8988T (cell line): Measurements from ENCODE around the gene DNMT1.

Experiments used
- DNase-seq: peaks from one replicate; pipeline ENCODE4 v3.0.0; 2011

DNMT1 gene

DNA sequence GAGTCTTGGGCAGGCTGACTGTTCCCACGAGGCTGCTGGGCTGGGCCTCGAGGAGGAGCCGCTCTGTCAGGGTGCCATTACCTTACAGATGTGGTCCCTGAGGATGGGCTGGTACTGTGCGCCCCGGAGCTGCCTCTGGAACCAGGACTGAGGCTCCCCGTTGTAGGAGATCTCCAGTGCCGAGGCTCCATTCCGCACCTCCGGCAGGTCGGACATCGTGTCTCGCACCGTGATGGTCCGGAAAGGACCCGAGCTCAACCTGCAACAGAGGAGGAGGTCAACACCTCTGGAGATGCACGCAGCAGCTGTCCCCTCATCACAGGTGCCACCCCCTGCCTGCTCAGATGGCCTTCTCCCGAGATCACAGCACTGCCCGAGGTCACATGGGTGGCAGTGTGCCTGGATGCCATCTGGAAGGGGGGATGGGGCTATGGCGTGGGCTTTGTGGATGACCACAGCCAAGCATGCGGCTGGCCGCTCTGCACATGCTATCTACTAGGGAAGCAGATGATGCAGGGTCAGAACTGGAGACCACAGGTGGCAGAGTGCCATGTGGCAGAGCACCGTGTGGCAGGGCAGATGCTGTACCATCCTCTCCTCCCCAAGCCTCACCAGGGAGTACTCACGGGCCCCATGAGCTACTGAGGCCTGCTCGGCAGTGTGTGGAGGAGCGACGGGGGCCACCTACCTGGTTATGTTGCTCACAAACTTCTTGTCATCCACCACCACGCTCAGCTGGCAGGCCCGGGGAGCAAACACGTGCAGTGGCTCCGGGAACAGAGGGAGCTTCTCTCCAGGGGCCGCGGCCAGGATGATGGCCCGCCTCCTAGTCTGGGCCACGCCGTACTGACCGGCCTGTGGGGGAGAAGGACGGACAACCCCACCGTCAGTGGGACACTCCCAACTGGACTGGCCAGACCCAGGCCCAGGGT lies 56.7 kb downstream of the DNMT1 start:
- no peak for DNase-seq

DNA sequence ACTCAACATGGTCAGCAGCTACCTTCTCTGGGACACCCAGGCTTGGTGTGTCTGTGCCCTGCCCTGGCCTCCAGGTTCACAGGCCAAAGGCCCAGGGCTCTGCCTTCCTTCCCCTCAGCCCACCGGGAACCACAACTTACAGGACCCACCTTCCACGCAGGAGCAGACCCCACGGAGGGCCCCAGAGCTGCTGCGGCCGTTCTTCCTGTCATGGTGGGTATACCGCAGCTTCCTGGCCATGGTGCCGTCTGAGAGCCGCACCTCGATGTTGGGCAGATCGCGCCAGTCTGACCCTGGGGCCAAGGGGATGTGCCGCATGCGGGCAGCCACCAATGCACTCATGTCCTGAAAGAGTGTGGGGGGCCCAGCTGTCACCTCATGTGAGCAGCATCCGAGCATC lies 57.8 kb downstream of the DNMT1 start:
- no peak for DNase-seq

- DNase-seq = no peak
Observed at GRCh38 chr19:10135551-10136334, 59.0 kb downstream of the DNMT1 start.

- DNase-seq = no peak
Observed at GRCh38 chr19:10134040-10134439, 60.7 kb downstream of the DNMT1 start.

GRCh38 chr19:10133596-10133995 lies 61.2 kb downstream of the DNMT1 start:
- no peak for DNase-seq

DNA sequence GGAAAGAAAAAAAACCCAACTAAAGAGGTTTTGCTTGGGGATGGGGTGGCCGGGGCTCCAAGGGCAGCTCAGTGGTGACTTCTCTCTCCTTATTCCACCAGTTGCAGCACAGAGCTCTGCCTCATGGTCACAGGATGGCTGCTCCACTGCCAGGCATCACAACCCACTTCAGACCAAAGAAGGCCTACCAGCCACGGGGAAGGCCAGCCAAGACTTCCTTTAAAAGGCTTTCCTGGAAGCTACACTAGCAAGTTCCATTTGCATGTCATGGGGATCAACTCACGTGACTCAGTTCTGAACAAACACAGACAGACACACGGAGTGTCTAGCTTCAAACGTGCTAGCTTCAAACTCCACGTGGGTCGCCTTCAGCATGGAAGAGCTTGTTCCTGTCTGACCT lies 61.8 kb downstream of the DNMT1 start:
- no peak for DNase-seq

DNA sequence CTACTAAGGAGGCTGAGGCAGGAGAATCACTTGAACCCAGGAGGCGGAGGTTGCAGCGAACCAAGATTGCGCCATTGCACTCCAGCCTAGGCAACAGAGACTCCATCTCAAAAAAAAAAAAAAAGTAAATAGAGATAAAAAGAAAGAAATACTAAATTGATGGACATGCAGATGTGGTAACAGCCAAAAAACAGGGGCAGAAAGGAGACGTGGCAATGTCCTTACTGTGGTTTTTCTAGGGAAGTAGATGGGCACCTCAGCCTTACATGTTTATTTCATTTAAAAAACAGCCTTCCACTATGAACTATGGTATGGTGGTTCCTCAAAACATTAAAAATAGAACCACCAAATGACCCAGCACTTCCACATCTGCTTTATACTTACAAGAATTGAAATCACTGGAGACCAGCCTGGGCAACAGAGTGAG lies 68.5 kb downstream of the DNMT1 start:
- no peak for DNase-seq

DNA sequence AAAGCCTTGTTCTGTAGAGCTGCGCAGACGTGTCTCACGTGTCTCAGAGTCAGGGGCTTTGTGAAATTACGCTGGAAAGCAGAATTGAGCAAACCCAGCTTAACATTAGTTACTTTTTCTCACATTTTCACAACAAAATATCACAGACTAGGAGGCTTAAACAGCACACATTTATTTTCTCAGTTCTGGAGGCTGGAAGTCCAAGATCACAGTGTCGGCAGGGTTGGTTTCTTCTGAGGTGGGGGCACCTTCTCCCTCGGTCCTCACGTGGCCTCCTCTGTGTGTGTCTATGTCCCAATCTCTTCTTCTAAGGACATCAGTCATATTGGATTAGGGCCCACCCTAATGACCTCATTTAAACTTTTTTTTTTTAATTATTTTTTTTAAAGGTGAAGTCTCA lies 70.3 kb downstream of the DNMT1 start:
- no peak for DNase-seq

DNA sequence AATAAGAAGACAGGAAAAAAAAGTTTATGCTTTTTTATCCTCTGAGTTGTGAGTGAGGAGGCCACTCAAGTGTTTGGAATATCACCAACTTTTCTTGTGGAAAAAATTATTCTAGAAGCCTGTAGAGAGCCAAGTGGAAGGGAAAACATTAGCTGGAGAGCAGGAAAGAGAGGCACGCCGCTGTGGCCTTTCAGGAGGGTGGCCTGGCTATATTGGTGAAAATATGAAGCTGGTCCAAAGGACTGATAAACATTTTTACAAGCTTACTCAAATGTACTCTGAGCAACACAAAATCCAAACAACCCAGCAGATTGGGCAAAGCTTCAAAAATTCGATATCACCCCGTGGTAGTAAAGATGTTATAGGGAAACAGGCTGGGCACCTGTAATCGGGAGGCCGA lies 72.7 kb downstream of the DNMT1 start:
- no peak for DNase-seq

GRCh38 chr19:10120538-10121189 lies 74.1 kb downstream of the DNMT1 start:
- no peak for DNase-seq

DNA sequence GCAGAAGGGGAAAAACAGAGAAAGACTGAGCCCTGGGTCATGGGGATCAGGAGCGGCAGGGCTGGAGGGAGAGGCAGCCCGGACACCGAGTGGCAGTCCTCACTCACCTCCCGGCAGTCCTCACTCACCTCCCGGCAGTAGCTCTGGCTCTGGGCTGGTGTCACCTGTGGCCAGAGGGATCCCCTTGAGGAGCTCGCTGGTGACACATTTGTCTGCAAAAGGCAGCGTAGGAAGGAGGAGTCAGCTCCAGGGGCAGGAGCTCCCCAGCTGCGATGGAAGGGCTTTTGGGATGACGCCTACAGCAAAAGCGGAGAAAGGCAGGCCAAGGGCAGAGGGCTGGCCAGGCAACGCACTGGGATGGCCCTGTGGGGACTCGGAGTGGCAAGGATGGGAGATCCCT lies 75.8 kb downstream of the DNMT1 start:
- DNase-seq = no peak

DNA sequence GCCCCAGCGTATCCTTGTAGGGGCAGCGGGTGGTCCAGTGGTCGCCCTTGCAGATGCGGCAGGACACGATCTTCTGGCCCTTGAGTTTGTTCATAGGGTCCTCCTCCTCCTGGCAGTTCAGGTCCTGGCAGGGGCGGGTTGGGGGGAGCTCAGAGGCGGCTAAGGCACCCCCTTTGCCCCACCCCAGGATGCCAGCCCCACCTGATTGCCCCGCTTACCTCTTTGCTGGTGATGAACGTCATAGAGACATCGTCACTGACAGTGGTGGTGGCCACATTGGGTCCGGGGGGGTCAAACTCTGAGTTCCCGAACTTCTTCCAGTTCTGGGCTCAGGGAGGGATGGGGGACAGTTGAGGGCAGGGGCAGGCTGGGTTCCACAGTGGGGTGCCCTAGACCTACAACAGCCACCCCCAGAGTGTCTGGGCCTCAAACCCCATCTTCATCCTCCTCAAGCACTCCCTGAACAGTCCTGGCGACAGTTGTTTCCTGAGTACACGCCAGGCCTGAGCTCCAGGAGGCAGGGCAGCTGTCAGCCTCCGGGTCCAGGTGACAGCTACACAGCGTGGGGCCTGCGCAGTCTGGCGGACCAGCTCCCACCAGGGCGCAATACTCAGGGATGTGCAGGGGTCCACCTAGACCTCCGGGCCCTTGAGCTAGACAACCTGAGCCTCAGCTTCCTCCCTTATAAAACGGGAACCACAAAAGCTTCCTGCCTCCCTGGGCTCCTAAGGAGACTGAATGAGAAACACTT lies 77.7 kb downstream of the DNMT1 start:
- no peak for DNase-seq

GRCh38 chr19:10116085-10116865 lies 78.5 kb downstream of the DNMT1 start:
- DNase-seq = no peak

- DNase-seq = no peak
Observed at GRCh38 chr19:10115392-10116084, 79.2 kb downstream of the DNMT1 start.

GRCh38 chr19:10114651-10115391 lies 79.9 kb downstream of the DNMT1 start:
- no peak for DNase-seq

- no peak for DNase-seq
Observed at GRCh38 chr19:10113964-10114650, 80.6 kb downstream of the DNMT1 start.

DNA sequence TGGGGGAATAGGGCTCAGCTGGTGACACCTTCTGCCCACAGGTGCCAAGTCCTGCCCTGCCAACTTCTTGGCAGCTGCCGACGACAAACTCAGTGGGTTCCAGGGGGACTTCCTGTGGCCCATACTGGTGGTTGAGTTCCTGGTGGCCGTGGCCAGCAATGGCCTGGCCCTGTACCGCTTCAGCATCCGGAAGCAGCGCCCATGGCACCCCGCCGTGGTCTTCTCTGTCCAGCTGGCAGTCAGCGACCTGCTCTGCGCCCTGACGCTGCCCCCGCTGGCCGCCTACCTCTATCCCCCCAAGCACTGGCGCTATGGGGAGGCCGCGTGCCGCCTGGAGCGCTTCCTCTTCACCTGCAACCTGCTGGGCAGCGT lies 81.2 kb downstream of the DNMT1 start:
- no peak for DNase-seq

DNA sequence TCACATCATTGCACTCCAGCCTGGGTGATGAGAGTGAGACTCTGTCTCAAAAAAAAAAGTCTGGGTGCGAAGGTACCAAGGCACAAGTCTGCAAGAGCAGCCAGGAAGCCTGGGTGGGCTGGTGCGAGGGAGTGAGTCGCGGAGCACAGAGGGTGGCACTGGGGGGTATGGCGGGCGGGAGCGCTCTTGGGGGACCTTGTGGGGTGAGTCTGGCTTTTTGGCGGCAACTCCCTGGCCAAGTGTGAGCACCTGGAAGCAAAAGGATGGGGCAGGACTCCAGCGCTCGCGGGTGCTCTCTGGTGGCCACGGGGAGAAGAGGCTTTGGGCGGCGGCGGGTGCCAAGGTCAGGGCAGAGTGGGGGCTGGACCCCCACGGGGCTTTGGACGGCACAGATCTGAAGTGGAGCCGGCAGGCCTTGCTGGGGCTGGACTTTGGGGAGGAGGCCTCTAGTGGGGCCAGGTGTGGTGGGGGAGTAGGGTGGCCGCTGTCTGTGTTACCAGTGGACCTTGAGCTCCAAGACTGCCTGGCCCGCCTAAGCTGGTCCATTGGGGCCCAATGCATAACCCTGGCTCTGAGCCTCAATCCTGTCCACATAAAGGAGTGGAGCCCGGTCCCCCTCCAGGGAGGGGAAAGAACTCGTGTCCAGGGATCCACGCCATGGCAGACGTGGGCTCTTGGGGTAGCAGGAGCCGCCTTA lies 81.7 kb downstream of the DNMT1 start:
- no peak for DNase-seq

DNA sequence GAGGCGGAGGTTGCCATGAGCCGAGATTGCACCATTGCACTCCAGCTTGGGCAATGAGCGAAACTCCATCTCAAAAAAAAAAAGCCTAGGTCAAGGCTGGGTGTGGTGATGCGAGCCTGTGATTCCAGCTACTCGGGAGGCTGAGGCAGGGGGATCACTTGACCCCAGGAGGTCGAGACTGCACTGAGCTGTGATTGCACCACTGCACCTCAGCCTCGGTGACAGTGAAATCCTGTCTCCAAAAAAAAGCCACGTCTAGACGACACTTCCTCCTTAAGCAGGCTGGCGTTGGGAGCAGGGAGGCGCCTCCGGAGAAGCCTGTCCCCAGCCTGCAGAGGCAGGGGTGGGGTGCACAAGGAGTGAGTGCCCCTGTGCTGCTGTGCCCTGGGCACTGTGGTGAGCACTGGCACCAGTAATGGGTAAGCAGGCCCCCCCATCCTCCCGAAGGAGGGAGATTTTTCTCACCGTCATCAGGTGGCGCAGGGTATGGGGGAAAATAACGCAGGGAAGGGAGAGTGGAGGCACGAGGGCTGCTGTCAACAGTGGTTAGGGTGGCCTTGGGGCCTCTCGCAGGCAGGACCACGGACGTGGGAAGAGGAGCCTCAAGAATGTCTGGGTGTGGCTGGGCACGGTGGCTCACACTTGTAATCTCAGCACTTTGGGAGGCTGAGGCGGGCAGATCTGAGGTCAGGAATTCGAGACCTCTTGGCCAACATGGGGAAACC lies 82.6 kb downstream of the DNMT1 start:
- DNase-seq = no peak
